Neutrophil (primary cell): Measurements from ENCODE around the gene RCN1.

Source experiments
- H3K27ac ChIP-seq: fragments of 200-600 bp; sonication (generic); 2 replicates; pipeline ENCODE4 v1.5.1; 2016; ENCODE audit warnings: mild to moderate bottlenecking, moderate library complexity
- H3K27me3 ChIP-seq: fragments of 200-600 bp; sonication (generic); 2 replicates; pipeline ENCODE4 v1.6.0; 2016; ENCODE audit warnings: mild to moderate bottlenecking
- H3K36me3 ChIP-seq: fragments of 200-600 bp; sonication (generic); 2 replicates; pipeline ENCODE4 v1.5.1; 2017
- H3K4me1 ChIP-seq, 2 experiments: fragments of 200-600 bp in 1 of 2; sonication (generic) in 1 of 2; 1 replicate in 1 of 2; 2 replicates in 1 of 2; pipeline versions ENCODE4 v1.5.1 to v1.6.1; 2013 to 2016; ENCODE audit warnings: low read depth in 1 of 2, low read length in 1 of 2, mild to moderate bottlenecking in 1 of 2, moderate library complexity in 1 of 2; ENCODE audit not compliant: control insufficient read depth in 1 of 2, insufficient read depth in 1 of 2
- H3K4me3 ChIP-seq, 2 experiments: fragments of 200-600 bp in 1 of 2; sonication (generic) in 1 of 2; 1 replicate in 1 of 2; 2 replicates in 1 of 2; pipeline ENCODE4 v1.5.1; 2013 to 2016; ENCODE audit warnings: low read depth in 1 of 2, low read length in 1 of 2, mild to moderate bottlenecking in 1 of 2, moderate library complexity in 1 of 2
- H3K9me3 ChIP-seq: fragments of 200-600 bp; sonication (generic); 2 replicates; pipeline ENCODE4 v1.5.1; 2016
- TF ChIP-seq, protein P1 (sequence below): fragments of 200-600 bp; sonication (generic); IDR thresholded peaks from 2 replicates; pipeline ENCODE4 v1.5.1; 2016; ENCODE audit warnings: antibody characterized with exemption

The RCN1 gene

DNA sequence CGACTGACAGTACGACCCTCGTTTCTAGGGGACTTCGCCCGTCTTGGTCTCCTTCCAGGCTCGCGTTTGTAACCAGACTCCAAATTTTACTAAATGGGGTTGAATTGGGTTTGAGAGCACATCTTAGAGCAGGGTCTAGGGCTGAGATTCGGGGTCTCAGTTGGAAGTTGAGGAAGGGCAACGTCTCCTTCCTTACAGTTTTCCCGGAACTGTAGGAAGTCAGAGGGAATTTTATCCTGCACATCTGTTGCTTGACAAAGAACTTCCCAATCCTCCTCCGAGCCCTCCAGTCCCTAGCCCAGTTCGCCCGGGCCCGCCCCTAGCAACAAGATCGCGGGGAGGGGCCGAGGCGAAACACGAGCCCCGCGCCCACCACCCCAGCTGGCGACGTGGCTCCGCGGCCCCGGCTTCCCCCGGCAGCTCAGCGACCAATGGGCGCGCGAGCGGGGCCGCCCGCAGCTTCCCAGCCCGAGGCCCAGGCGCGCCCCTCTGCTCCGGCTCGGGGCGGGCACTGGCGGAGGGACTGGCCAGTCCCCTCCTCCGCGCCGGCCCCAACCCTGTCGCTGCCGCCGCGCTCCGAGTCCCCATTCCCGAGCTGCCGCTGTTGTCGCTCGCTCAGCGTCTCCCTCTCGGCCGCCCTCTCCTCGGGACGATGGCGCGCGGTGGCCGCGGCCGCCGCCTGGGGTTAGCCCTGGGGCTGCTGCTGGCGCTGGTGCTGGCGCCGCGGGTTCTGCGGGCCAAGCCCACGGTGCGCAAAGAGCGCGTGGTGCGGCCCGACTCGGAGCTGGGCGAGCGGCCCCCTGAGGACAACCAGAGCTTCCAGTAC lies at the start of gene RCN1:
Gene RCN1 (plus strand): TSS at position 530 of the 826 bp plus-strand sequence. CDS start 123 bp downstream, at position 653.
- Histone ChIP-seq H3K4me3 (peak within 1 kb of the TSS; percentile 64 to 68), H3K36me3 (no peaks in the 10 kb centered on the region), H3K4me1 (peaks cover 5 to 16% of the 10 kb centered on the region in 2 experiments), H3K27ac (no peak within 1 kb of the TSS), H3K27me3 (peaks cover 57% of the 10 kb centered on the region), H3K9me3 (no peaks in the 10 kb centered on the region)
- TF ChIP-seq, protein P1, sequence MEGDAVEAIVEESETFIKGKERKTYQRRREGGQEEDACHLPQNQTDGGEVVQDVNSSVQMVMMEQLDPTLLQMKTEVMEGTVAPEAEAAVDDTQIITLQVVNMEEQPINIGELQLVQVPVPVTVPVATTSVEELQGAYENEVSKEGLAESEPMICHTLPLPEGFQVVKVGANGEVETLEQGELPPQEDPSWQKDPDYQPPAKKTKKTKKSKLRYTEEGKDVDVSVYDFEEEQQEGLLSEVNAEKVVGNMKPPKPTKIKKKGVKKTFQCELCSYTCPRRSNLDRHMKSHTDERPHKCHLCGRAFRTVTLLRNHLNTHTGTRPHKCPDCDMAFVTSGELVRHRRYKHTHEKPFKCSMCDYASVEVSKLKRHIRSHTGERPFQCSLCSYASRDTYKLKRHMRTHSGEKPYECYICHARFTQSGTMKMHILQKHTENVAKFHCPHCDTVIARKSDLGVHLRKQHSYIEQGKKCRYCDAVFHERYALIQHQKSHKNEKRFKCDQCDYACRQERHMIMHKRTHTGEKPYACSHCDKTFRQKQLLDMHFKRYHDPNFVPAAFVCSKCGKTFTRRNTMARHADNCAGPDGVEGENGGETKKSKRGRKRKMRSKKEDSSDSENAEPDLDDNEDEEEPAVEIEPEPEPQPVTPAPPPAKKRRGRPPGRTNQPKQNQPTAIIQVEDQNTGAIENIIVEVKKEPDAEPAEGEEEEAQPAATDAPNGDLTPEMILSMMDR, result no peak

DNA sequence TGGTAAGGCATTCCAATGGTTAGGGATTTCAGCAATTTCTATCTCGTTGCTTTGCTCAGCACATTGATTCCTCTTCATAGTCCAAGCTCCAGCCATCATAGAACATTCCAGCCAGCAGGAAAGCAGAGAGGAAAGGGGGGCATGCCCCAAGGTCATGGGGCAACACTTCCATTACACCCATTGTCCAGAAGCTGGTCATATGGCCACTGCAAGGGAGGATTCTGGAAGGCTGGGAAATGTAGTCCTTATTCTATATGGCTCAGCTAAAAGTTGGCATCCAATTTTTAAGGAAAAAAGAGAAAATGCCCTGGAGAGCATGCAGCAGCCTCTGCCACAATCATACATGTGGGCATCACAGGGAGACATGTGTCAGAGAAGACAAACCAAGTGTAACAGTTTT lies 47.1 kb upstream of the RCN1 start:
- H3K36me3 ChIP-seq, result no peaks in the 10 kb centered on the region
- TF ChIP-seq, protein P1, result no peak
- no peaks in the 10 kb centered on the region for H3K27me3 ChIP-seq
- no peak overlapping the region for H3K4me3 ChIP-seq
- H3K9me3 ChIP-seq, result no peaks in the 10 kb centered on the region
- H3K27ac ChIP-seq, result no peak overlapping the region
- H3K4me1 ChIP-seq, result no peaks in the 10 kb centered on the region

GRCh38 chr11:32044158-32044863 lies 46.6 kb upstream of the RCN1 start:
- Histone ChIP-seq H3K36me3 (no peaks in the 10 kb centered on the region), H3K9me3 (no peaks in the 10 kb centered on the region), H3K27me3 (no peaks in the 10 kb centered on the region), H3K27ac (no peak overlapping the region), H3K4me1 (no peaks in the 10 kb centered on the region), H3K4me3 (no peak overlapping the region)
- TF ChIP-seq, protein P1, result no peak

DNA sequence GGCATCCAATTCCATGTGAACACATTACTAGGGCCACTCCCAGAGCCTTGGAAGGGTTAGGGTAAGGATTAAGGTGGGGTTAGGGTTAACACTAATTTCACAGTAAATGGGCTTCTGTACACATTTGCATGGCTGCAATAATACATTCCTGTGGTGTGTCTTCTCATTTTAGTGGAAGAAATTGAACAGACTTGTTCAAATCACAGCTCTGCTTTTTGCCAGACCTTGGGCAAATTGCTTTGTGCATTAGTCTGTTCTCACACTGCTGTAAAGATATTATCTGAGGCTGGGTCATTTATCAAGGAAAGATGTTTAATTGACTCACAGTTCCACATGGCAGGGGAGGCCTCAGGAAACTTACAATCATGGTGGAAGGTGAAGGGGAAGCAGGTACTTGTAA lies 45.4 kb upstream of the RCN1 start:
- TF ChIP-seq, protein P1, result no peak
- Histone ChIP-seq H3K4me3 (no peak overlapping the region), H3K4me1 (no peaks in the 10 kb centered on the region), H3K27ac (no peak overlapping the region), H3K27me3 (no peaks in the 10 kb centered on the region), H3K9me3 (no peaks in the 10 kb centered on the region), H3K36me3 (no peaks in the 10 kb centered on the region)

GRCh38 chr11:32050264-32050663 lies 40.6 kb upstream of the RCN1 start:
- H3K27ac ChIP-seq, result no peak overlapping the region
- no peaks in the 10 kb centered on the region for H3K4me1 ChIP-seq
- TF ChIP-seq, protein P1, result no peak
- H3K27me3 ChIP-seq, result peaks cover 21% of the 10 kb centered on the region
- H3K9me3 ChIP-seq, result no peaks in the 10 kb centered on the region
- H3K36me3 ChIP-seq, result no peaks in the 10 kb centered on the region
- no peak overlapping the region for H3K4me3 ChIP-seq
